Measurements from ENCODE around the gene SLC26A11. TPM values are rescaled to one million over a fixed set of nuclear protein-coding genes. Genes with fewer than 3 reads are reported as not detected.
"Not testable (repeated sequence)": the region's sequence is repeated elsewhere in the genome, so short reads cannot be mapped to it uniquely, and the experiment has no call there.

Gene SLC26A11
- polyA plus RNA-seq, 4 donors = 19.8 to 35.2 (median 28.0) TPM

DNA sequence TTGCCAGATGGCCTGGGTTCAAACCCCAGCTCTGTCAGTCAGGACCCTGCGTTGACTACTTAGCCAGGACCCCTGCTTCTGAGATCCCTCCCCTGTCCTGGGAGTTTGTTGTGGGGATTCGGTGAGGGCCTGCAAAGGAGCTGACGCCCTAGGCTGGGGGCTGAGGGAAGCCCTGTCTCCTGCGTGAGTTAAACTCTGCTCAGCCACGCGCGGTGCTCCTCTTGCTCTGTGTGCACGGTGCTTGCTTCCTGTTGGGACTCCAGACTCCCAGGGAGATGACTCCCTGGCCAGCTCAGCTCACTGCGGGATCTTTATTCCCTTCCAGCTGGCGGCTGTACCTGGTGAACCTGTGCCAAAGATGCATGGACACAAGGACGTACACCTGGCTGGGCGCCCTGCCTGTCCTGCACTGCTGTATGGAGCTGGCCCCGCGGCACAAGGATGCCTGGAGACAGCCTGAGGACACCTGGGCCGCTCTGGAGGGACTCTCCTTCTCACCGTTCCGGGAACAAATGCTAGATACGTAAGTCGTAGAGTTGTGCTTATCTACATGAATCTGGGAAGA is 77.9 kb downstream of the SLC26A11 start:
- DNase-seq (ENCODE audit: low read depth in 4 of 4, low spot score in 2 of 4) = no peak

DNA sequence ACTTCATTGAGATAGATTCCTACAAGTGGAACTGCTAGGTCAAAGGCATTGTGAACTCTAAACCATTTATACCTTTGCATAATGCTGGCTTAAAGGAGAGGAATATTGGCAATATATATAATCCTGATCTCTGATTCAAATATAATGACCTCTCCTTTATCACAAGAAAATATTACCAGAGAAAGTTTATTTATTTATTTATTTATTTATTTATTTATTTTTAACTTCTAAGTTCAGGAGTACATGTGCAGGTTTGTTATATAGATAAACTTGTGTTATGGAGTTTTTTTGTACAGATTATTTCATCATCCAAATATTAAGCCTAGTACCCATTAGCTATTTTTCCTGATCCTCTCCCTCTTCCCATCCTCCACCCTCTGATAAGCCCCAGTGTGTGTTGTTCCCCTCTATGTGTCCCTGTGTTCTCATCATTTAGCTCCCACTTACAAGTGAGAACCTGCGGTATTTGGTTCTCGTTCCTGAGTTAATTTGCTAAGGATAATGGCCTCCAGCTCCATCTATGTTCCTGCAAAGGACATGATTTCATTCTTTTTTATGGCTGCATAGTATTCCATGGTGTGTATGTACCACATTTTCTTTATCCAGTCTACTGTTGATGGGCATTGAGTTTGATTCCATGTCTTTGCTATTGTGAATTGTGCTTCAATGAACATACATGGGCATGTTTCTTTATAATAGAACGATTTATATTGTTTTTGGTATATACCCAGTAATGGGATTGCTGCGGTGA is 79.3 kb downstream of the SLC26A11 start:
- DNase-seq (ENCODE audit: low read depth in 4 of 4, low spot score in 2 of 4) = not testable (repeated sequence)

DNA sequence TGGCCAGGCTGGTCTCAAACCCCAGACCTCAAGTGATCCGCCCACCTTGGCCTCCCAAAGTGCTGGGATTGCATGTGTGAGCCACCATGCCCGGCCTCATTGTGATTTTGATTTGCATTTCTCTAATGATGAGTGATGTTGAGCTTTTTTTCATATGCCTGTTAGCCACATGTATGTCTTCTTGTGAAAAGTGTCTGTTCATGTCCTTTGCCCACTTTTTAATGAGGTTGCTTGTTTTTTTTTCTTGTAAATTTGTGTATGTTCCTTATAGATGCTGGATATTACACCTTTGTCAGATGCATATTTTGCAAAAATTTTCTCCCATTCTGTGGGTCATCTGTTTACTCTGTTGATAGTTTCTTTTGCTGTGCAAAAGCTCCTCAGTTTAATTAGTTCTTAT is 80.5 kb downstream of the SLC26A11 start:
- DNase-seq (ENCODE audit: low read depth in 4 of 4, low spot score in 2 of 4) = not testable (repeated sequence)

Other genes with a start within 250 kb of the SLC26A11 start
- 10 to 100 TPM; 28.0 to 37.1 (median 33.9) TPM for gene TBC1D16, start 184.6 kb upstream of the SLC26A11 start, polyA plus RNA-seq (ENCODE audit: insufficient read length in 4 of 4)
- 10 to 100 TPM; 10.1 to 25.5 (median 16.5) TPM for gene CCDC40, start 183.8 kb upstream of the SLC26A11 start, polyA plus RNA-seq (ENCODE audit: insufficient read length in 4 of 4)
- 10 to 100 TPM; 34.5 to 73.6 (median 54.2) TPM for gene GAA, start 118.8 kb upstream of the SLC26A11 start, polyA plus RNA-seq (ENCODE audit: insufficient read length in 4 of 4)
- gene EIF4A3, start 73.3 kb upstream of the SLC26A11 start, polyA plus RNA-seq (ENCODE audit: insufficient read length in 4 of 4) = 100 to 1,000 TPM; 111 to 125 (median 115) TPM
- gene CARD14, start 50.4 kb upstream of the SLC26A11 start, polyA plus RNA-seq (ENCODE audit: insufficient read length in 4 of 4) = 1 to 10 TPM in 3 of 4 donors, under 1 TPM in 1; 0.56 to 3.0 (median 2.3) TPM
- gene SGSH, start 94 bp upstream of the SLC26A11 start, polyA plus RNA-seq (ENCODE audit: insufficient read length in 4 of 4) = 10 to 100 TPM; 27.7 to 59.7 (median 45.2) TPM
- 10 to 100 TPM; 47.0 to 94.1 (median 69.6) TPM for gene RNF213, start 40.4 kb downstream of the SLC26A11 start, polyA plus RNA-seq (ENCODE audit: insufficient read length in 4 of 4)
- gene ENDOV, start 194.7 kb downstream of the SLC26A11 start, polyA plus RNA-seq (ENCODE audit: insufficient read length in 4 of 4) = 10 to 100 TPM; 25.7 to 46.9 (median 35.2) TPM

Measured in left renal cortex interstitium (tissue), 4 donors.